Smooth muscle cell (in vitro differentiated cells): Measurements from ENCODE around the gene PRMT7. TPM values are rescaled to one million over a fixed set of nuclear protein-coding genes. Genes with fewer than 3 reads are reported as not detected.

ENCODE experiments used
- DNase-seq: peaks from one replicate; lab custom pipeline; 2025; ENCODE audit not compliant: unreplicated experiment; lab: John Stamatoyannopoulos, UW
- H2AFZ ChIP-seq: fragments of 200-600 bp; sonication (generic); 2 replicates; pipeline ENCODE4 v1.6.0; 2016; ENCODE audit warnings: antibody characterized with exemption, low read depth, mild to moderate bottlenecking
- H3F3A ChIP-seq: fragments of 200-600 bp; sonication (generic); 2 replicates; pipeline ENCODE4 v1.6.0; 2017; ENCODE audit warnings: antibody characterized with exemption, low read depth
- H3K27ac ChIP-seq: fragments of 200-600 bp; sonication (generic); 2 replicates; pipeline ENCODE4 v1.5.1; 2016; ENCODE audit warnings: low read depth, mild to moderate bottlenecking
- H3K27me3 ChIP-seq: fragments of 200-600 bp; sonication (generic); 2 replicates; pipeline ENCODE4 v1.6.1; 2016; ENCODE audit warnings: low read depth, mild to moderate bottlenecking
- H3K36me3 ChIP-seq: fragments of 200-600 bp; sonication (generic); 2 replicates; pipeline ENCODE4 v1.5.1; 2016; ENCODE audit warnings: low read depth
- H3K4me1 ChIP-seq: fragments of 200-600 bp; sonication (generic); 2 replicates; pipeline ENCODE4 v1.5.1; 2016; ENCODE audit warnings: low read depth
- H3K4me2 ChIP-seq: fragments of 200-600 bp; sonication (generic); 2 replicates; pipeline ENCODE4 v1.6.0; 2016; ENCODE audit warnings: mild to moderate bottlenecking
- H3K4me3 ChIP-seq: fragments of 200-600 bp; sonication (generic); 2 replicates; pipeline ENCODE4 v1.5.1; 2016; ENCODE audit warnings: mild to moderate bottlenecking
- H3K79me2 ChIP-seq: fragments of 200-600 bp; sonication (generic); 2 replicates; pipeline ENCODE4 v1.6.0; 2016; ENCODE audit warnings: low read depth, mild to moderate bottlenecking
- H3K9ac ChIP-seq: fragments of 200-600 bp; sonication (generic); 2 replicates; pipeline ENCODE4 v1.6.0; 2016; ENCODE audit warnings: low read depth
- H3K9me3 ChIP-seq: fragments of 200-600 bp; sonication (generic); replicated peaks from 2 replicates; pipeline ENCODE4 v1.5.1; 2016; ENCODE audit warnings: low read depth
- H4K20me1 ChIP-seq: fragments of 200-600 bp; sonication (generic); 2 replicates; pipeline ENCODE4 v1.6.0; 2016; ENCODE audit warnings: low read depth
- WGBS: methylation state at CpG from one replicate; pipeline ENCODE4 v1.1.7; 2016; ENCODE audit warnings: low lambda C conversion rate; 5-methylcytosine and 5-hydroxymethylcytosine counted together
- polyA plus RNA-seq: library from polyadenylated mRNA; unstranded; fragments of >200 nt; fragmentation: Nextera tagmentation; extraction: Ambion mirVana; gene quantifications from 2 replicates; pipeline ENCODE4 v1.2.1, GENCODE V29; 2016
- total RNA-seq: library from RNA; depleted of rRNA; stranded (reverse); fragments of >200 nt; gene quantifications from 2 replicates; pipeline ENCODE4 v1.2.3, GENCODE V29; 2014
- TF ChIP-seq, protein P1 (sequence below): fragments of 200-600 bp; sonication (generic); IDR thresholded peaks from 2 replicates; pipeline ENCODE4 v1.5.1; 2017; ENCODE audit warnings: borderline replicate concordance, mild to moderate bottlenecking, antibody characterized with exemption; ENCODE audit not compliant: insufficient read depth, poor library complexity, severe bottlenecking

PRMT7 gene
- total and polyA plus RNA-seq, 2 experiments from 2014 or later = 22.1 to 25.4 TPM

- WGBS = 97% methylated on average over 11 of the region's 11 CpGs
- no peaks in the 10 kb centered on the region for H3F3A ChIP-seq
- peaks cover 11% of the 10 kb centered on the region for H3K36me3 ChIP-seq
- TF ChIP-seq, protein P1, sequence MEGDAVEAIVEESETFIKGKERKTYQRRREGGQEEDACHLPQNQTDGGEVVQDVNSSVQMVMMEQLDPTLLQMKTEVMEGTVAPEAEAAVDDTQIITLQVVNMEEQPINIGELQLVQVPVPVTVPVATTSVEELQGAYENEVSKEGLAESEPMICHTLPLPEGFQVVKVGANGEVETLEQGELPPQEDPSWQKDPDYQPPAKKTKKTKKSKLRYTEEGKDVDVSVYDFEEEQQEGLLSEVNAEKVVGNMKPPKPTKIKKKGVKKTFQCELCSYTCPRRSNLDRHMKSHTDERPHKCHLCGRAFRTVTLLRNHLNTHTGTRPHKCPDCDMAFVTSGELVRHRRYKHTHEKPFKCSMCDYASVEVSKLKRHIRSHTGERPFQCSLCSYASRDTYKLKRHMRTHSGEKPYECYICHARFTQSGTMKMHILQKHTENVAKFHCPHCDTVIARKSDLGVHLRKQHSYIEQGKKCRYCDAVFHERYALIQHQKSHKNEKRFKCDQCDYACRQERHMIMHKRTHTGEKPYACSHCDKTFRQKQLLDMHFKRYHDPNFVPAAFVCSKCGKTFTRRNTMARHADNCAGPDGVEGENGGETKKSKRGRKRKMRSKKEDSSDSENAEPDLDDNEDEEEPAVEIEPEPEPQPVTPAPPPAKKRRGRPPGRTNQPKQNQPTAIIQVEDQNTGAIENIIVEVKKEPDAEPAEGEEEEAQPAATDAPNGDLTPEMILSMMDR = no peak
- H3K79me2 ChIP-seq = no peaks in the 10 kb centered on the region
- H3K4me3 ChIP-seq = no peak overlapping the region
- no peaks in the 10 kb centered on the region for H3K9me3 ChIP-seq
- no peak overlapping the region for H3K27ac ChIP-seq
- no peak overlapping the region for H3K4me2 ChIP-seq
- H2AFZ ChIP-seq = no peak overlapping the region
- no peak for DNase-seq
- H3K9ac ChIP-seq = no peak overlapping the region
- H3K27me3 ChIP-seq = no peaks in the 10 kb centered on the region
- no peaks in the 10 kb centered on the region for H4K20me1 ChIP-seq
- H3K4me1 ChIP-seq = no peaks in the 10 kb centered on the region
Observed at GRCh38 chr16:68344252-68344651, 33.4 kb downstream of the PRMT7 start.

- no peak overlapping the region for H2AFZ ChIP-seq
- no peaks in the 10 kb centered on the region for H3K4me1 ChIP-seq
- TF ChIP-seq, protein P1 = no peak
- no peak overlapping the region for H3K4me3 ChIP-seq
- H3K27me3 ChIP-seq = no peaks in the 10 kb centered on the region
- DNase-seq = no peak
- no peaks in the 10 kb centered on the region for H3K79me2 ChIP-seq
- H3F3A ChIP-seq = no peaks in the 10 kb centered on the region
- H3K9me3 ChIP-seq = no peaks in the 10 kb centered on the region
- WGBS = 79% methylated on average over 11 of the region's 11 CpGs
- H3K27ac ChIP-seq = no peak overlapping the region
- no peak overlapping the region for H3K9ac ChIP-seq
- peaks cover 7% of the 10 kb centered on the region for H3K36me3 ChIP-seq
- H4K20me1 ChIP-seq = peaks cover 2% of the 10 kb centered on the region
- no peak overlapping the region for H3K4me2 ChIP-seq
Observed at GRCh38 chr16:68345351-68345810, 34.6 kb downstream of the PRMT7 start.

- Histone ChIP-seq H2AFZ (no peak overlapping the region), H4K20me1 (peaks cover 5% of the 10 kb centered on the region), H3K79me2 (no peaks in the 10 kb centered on the region), H3K4me3 (no peak overlapping the region), H3K27me3 (no peaks in the 10 kb centered on the region), H3K36me3 (peaks cover under 1% of the 10 kb centered on the region), H3K9me3 (no peaks in the 10 kb centered on the region), H3K9ac (no peak overlapping the region), H3F3A (no peaks in the 10 kb centered on the region), H3K4me1 (no peaks in the 10 kb centered on the region), H3K4me2 (no peak overlapping the region), H3K27ac (no peak overlapping the region)
- no peak for DNase-seq
- TF ChIP-seq, protein P1 = no peak
- 95% methylated on average over 16 of the region's 16 CpGs for WGBS
Observed at GRCh38 chr16:68345958-68346635, 35.3 kb downstream of the PRMT7 start.
